DMS79 (cell line): ENCODE results near the gene MRPL17.

Experiments
- DNase-seq: peaks from one replicate; lab custom pipeline; 2025; lab: John Stamatoyannopoulos, UW

Gene MRPL17

DNA sequence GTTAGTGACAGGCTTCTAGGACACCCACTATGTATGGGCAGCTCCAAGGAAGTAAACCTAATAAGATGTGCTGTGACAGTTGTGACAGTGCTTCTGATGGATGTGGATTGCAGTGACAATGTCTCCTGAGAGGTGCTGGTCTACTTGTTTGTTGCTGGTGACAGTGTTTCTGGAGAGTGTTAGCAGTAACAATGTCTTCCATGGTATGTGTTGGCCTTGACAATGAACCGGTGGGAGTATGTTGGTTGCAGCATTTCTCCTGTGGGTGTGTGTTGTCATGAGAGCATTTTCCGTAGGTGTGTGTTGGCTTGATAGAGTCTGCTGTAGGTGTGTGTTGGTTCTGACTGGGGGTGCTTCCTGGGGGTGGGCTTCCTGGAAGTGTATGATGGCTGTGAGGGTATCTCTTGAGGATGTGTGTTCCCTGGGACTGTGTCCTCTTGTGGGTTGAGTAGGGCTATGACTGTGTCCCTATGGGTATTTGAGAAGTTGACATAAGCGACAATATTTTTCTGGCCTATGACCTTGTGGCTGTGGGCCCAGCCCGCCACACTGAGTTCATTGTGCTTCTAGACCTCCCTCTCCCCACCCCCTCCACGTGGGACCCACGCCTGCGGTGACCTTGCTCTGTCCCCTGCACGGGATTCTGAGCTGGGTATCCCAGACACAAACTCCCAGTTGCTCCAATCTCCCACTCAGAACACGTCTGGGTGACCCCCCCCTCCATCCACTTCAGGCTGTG is 28.7 kb downstream of the MRPL17 start:
- no peak for DNase-seq

DNA sequence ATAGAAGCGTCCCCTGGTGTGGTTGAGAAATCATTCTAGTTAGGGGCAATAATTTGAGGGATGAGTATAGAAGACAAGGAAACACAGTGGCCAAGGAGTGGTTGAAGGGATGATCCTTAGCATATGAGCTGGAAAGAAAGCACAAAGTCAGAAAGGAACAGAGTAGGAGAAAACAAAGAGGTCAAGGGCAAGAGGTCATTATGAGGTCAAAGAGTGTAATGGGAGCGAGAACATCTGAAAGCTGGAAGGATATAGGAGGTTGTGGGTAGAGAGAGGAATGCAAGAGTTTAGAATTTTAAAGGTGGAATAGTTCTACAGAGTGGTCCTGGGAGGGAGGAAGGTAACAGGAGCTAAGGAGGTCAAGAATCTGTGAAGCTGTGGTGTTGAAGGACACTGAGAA is 29.5 kb downstream of the MRPL17 start:
- DNase-seq, result no peak

DNA sequence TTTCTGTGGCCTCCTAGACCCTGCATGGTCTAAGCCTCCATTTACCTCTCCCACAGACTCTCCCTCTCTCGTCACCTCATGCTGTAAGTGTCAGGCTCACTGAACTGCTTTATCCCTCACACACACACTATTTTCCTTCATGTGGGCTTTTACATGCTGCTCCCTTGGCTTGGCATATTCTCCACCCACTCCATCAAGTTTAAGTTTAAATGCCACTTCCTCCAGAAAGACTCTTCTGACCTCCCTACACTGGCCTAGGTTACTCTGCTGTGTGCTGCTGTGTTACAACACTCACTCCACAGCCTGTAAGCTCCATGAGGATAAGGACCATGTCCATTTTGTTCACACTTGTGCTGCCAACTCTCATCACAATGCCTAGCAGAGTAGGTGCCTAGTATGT is 30.0 kb downstream of the MRPL17 start:
- DNase-seq, result no peak

DNA sequence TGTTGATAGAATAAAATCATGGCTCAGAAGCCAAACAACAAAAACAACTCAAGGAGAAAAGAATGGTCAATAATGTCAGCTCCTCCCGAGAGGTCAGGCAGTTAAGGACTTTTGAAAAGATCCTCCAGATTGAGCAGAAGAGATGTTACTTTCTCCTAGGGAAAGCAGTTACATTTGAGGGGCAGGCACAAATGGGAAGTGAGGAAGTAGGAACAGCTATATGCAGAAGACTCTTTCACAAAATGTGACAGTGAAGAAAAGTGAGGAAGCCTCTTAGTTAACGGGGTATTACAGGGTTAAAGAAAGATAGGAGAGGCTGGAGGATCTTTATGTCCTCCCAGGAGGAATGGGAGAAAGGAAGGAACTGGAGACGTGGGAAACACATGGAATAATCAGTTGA is 31.0 kb downstream of the MRPL17 start:
- no peak for DNase-seq

DNA sequence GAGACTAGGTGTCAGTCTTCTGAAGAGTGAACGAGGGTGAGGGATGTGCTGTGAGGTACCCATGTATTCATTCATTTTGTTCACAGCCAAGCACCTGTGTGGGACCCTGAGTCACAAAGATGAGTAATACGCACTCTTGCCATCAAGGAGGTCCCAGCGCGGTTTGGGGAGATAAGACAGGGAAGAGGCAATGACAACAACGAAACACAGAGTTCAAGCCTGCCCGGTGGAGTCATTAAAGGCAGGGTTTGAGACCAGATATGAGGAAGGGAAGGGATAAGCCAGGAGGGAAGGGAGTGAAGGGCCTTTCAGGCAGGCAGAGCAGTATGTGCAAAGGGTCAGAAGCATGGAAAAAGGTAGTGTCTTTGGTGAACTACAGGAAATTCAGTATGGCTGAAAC is 32.2 kb downstream of the MRPL17 start:
- DNase-seq, result no peak

DNA sequence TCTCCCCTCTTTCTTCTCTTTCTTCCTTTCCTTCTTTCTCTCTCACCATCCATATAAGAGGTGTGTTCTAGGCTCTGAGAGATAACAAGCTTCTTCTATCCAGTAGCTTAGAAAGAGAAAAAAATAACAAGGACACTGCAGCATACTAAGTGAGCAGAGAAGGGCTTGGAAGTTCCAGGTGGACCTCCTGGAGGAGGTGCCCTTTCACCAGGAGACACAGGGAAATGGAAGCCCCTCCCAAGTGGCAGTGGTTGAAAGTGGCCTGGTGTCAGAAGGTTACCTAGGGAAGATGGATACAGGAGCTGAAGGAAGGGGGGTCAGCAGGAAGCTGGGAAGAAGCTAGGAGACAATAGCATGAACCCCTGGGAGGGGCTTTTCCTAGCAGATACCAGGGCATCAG is 33.0 kb downstream of the MRPL17 start:
- DNase-seq, result no peak

DNA sequence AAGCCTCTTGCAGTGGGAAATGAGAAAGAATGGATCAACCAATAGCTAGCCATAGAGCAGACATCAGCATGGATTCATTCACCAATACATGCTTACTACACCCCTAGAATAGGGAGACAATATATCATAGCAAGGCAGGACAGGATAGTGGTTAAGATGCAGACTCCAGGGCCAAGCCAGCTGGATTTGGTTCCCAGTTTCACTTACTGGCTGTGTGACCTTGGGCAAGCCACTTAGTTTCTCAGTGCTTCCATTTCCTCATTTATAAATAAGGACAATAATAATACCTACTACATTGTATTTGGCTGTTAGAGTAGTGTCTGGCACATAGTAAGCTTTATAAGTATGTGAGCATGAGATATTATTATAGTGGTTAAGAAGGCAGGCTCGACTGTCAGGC is 34.6 kb downstream of the MRPL17 start:
- DNase-seq, result no peak

DNA sequence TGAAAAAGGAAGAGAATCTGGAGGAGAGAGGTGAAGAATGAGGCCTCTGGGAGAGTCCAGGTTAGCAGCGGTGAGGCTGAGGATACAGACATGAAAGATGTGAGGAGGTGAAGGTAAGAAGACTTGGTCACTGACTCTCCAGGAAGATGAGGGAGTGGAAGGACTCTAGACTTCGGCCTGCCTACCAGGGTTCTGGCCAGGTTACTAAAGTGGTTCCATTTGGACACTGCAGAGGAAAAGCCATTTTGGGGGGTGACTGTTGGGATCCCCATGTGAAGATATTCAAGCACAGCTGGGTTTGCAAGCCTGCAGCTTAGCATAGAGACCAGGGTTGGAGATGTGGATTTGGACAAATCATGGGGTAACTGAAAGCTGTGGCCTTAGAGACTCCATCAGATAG is 35.3 kb downstream of the MRPL17 start:
- no peak for DNase-seq

DNA sequence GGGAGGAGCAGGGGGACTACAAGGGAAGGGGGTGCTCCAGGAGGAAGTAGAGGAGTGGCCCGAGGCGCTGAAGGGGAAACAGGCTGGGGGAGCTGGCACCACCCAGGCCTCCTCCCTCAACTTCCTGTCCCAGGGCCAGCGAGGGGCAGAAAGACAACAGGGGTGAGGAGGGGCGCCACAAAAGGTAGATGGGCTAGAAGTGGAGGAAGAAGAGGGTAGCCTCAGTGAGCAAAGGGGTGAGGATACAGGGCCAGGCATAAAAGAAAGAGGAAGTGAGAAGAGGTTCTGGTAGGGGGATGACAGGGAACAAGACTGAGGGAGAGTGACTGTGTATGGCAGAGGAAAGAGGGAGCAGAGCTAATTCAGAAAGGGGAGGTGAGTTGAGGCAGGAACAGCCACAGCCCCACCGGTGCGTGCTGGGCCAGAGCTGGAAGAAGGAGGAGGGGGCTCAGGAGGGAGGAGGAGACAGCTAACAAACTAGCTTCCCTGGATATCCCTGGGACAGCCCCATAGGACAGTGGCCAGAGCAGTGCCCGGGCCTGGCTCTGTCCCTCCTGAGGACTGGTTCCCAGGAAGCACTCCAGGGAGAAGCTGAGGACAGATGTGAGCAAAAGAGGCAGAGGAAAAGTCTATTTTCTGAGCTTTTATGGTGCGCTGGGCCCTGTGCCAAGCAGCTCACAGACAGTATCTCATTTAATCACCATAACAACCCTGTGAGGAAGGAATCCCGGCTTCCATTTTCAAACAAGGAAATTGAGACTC is 36.0 kb downstream of the MRPL17 start:
- DNase-seq, result no peak

DNA sequence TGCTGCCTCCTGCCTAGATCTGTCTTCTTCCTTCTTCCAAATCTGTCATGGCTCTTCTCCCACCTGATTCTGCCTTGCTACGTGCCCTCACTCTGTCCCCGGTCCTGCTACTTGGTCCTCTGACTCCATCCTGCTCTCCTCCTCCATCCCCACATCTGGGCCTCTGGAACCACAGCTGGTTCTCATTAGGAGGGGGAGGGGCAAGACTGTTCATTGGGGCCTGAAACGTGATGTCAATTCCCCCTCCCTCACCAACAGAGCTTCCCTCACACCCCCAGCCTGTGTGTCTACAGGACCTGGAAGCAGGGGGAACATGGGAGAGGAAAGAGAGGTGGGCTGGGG is 36.6 kb downstream of the MRPL17 start:
- no peak for DNase-seq

DNA sequence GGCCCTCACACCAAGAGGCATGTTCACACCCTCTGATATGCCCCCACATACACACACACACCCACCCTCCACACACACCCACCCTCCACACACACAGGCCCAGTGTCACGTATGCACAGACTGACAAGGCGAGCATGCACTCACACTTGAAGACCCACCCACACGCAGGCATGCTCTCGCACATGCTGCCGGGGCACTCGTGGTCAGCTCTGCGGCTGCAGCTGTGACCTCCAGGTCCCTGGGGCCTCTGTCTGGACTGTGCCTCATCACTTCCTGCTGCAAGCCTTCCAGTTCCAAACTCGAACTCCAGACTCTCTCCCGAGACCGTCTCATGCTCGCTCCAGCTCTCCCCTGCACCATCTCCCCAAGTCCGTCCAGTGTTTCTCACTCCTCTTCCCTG is 37.1 kb downstream of the MRPL17 start:
- no peak for DNase-seq

DNA sequence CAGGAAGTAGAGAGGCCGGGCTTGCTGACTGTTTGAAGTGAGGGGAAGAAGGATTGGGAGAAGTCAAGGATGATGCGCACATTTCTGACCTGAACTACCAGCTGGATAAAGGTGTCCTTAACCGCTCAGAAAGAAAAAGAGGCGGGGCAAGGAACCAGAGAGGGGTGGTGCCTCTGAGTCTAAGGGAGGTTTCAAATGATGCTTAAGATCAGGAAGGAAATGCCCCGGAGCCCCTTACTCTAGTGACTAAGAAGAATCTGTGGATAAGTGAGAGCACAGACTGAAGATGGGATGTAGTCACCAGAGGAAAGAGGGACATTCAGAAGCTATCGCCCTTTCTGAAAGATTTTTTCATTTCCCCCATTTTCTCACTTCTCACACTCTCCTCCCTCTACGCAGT is 40.2 kb downstream of the MRPL17 start:
- no peak for DNase-seq

DNA sequence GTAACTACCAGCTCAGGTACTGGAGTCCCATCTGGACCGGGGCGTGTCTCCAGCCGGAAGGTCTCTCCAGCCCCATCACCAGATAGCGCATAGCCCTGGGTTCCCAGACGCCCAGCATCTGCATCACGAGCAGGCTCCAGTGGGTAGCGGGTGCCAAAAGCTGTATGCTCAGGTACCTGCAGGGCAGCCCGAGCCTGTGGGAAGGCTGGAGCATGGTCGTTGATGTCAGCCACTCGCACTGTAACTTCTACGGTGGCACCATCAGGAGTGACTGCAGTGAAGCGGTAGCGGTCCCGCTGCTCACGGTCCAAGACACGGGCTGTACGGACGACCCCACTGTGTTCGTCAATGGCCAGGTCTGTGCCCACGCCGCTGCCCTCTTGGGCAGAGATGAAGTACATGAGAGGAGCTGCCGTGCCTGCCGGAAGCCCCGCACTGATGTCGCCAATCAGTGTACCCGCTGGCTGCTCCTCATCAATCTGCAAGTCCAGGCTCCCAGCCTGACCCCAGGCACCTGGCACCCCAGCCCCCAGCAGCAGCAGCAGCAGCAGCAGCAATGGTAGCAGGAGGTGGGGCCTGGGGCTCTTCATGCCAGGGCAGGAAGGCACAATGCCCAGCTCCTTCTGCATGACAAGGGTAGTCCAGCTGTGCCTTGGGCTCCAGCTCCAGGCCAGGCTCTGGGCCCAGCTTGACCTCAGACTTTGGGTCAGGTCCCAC is 42.0 kb downstream of the MRPL17 start:
- no peak for DNase-seq

DNA sequence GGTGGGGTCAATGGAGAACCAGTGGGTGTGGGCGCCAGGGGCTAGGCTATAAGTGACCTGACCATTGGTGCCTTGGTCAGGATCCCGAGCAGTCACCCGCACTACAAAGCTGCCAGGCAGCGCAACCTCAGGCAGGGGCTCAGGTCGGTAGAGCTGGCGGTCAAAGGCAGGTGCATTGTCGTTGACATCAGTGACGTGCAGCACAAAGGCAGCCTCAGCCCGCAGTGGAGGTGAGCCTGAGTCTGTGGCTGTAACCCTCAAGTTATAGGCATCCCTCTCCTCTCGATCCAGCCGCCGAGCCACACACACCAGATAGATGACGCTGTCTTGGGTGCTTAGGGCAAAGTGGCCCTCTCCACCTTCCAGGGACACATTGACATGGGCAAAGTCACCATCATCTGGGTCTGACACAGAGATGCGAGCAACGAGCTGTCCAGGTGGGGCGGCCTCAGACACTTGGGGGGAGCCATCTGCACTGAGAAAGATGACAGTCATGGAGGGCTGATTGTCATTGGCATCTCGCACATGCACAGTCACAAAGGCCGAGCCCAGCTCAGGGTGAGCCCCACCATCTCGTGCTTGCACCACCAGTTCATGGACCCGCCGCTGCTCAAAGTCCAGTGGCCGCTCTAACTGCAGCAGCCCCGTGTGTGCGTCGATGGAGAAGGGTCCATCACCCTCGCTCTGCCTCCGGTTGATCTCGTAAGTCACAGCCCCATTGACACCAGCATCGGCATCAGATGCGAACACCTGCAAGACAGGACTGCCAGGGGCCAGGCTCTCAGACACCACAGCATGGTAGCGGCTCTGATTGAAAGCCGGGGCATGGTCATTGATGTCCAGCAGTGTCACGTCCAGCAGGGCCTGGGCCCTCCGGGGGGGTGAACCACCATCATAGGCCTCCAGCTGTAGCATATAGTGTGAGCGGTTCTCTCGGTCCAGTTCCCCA is 42.8 kb downstream of the MRPL17 start:
- DNase-seq, result no peak

DNA sequence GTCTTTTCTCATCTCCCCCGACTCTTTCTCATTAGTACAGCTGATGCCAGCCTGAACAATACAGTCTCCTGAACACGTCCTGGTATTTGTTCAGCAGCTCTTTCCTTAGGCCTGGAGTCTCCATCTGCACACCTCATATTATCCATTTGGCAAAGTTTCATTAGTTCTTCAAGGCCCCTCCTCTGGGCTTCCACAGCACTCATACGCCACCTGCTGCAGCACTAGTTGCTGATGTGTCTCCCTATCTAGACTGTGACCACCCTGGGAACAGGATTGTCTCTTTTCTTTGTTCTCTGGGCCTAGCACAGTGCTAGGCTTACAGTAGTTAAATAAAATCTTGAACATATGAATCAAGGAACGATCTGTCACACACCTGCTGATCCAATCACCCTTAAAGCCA is 44.7 kb downstream of the MRPL17 start:
- no peak for DNase-seq

DNA sequence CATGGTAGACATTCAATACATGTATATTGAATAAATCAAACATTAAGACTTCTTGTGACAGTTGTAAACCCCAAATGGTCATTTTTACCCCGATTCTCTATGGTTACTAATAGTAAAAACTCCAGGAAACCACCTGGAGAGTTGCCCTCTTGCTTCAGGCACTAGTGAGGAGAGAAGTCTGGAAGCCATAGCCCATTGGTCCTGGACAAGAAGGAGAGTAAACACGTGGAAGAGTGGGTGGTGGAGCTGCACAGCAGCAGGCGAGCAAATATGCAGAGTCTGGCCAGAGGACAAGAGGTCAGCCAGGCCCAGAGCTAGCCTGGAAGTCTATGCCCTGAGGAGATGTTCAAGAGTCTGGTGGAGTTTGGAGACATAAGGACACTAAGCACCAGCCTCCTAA is 45.3 kb downstream of the MRPL17 start:
- DNase-seq, result no peak

DNA sequence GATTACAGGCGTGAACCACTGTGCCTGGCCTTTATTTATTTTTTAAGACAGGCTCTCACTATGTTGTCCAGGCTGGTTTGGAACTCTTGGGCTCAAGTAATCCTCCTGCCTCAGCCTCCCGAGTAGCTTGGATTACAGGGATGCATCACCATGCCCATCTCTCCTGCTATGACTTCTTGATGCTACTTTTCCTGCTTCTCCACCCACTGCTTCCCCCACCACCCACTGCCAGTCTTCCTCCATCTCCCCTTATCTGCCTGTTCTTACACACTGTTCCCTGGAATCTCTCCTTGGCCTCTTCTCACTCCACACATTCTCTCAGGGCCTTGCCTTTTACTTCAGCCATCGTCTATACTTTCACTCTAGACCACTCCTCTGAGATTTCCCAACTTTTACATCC is 46.7 kb downstream of the MRPL17 start:
- no peak for DNase-seq

DNA sequence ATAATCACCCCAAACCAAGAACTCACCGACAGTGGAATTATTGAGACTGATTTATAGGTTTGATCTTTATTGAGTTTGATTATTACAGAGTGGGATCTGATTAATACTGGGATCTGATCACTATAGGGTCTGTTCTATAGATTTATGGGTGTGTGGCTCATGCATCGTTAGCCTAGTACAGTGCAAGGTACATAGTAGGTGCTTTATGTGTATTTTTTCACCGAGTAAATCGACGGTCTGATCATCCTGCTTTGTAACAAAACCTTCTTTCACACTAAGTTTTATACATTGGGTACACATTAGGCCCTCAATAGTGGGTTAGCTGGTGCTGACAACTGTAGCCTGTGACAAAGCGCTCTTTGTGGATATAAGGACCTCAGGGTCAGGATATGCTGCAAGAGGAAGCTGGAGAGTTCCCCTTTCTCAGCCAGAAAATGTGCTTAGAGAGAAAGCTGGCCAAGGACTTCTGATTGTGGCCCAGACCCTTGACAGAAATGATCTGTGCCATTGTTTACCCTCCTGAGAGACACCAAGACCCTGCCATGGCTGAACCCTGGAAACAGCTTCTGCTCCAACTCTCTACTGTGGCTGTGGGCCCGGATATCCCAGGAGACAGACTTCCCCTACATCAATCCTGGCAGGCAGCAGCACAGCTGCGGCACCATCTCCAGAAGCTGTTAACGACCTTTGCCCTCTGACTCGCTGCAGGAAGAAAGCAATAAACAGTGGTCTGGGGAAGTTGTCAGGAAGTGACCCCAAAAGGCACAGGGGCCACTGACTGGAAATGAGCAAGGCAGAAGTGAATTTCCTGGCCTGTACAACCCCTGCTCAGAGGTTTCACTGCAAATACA is 47.8 kb downstream of the MRPL17 start:
- DNase-seq, result no peak

DNA sequence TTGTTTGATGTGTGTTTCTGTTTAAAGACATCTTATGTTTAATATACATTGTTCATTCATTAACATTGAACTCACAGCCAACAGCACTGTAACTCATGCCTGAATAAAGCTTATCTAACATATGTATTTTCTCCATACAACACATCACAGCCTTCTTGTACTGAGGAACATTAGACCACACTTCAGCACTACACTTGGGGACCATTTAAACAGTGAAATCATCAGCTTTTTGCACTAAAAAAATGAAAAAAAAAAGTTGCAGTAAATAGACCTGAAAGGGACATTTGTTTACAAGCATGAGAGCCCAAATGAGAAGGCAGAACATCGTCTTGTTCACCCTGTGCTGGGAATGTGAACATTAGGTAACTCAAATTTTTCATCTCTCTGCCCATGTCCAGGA is 48.6 kb downstream of the MRPL17 start:
- DNase-seq, result no peak

DNA sequence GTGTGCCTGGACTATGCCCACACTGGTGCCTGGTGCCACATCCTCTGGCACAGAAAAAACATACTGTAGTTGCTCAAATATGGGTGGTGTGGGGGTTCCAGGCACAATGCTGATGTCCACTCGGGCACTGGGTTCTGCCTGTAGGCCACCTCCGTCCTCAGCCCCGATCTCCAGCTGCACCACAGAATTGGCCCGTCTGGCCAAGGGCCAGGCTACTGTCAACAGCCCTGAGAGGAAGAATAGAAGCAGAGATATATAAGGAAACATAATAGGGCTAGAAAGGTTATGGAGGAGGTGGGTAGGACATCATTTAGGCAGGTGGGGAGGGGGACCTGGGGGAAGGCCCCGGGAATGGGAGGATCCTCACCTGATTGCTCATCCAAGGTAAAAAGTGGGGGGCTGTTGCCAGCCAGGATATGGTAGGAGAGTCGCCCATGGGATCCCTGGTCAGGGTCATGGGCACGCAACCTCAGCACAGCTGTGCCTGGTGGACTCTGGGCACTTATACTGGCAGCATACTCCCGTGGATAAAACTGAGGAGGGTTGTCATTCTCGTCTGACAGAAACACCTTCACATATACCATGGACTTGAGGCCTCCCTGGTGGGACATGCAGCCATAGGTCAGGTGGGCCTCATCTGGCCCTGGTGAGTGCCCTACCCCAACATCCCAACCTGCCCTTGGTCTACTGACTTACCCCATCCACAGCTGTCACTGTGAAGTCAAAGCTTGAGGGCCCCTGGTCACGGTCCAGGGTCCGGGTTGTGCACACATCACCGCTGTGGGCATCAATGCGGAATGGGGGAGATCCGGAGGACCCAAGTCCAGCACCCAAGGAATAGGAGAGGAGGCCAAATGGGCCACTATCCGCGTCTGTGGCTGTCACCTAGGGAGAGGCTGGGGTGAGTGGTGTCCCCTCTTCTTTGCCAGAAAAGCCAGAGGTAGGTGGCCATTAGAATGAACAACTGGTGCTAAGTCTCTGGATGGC is 49.4 kb downstream of the MRPL17 start:
- DNase-seq, result no peak
